NCI-H187 treated with DMSO at 0.1 percent for 48 hours (cell line): Measurements from ENCODE around the gene HOXB3.
A peak's percentile ranks its signal among the peaks of the same experiment; 100 is the strongest.

Experiments
- DNase-seq: peaks from one replicate; lab custom pipeline; 2025; lab: John Stamatoyannopoulos, UW

Gene HOXB3

DNA sequence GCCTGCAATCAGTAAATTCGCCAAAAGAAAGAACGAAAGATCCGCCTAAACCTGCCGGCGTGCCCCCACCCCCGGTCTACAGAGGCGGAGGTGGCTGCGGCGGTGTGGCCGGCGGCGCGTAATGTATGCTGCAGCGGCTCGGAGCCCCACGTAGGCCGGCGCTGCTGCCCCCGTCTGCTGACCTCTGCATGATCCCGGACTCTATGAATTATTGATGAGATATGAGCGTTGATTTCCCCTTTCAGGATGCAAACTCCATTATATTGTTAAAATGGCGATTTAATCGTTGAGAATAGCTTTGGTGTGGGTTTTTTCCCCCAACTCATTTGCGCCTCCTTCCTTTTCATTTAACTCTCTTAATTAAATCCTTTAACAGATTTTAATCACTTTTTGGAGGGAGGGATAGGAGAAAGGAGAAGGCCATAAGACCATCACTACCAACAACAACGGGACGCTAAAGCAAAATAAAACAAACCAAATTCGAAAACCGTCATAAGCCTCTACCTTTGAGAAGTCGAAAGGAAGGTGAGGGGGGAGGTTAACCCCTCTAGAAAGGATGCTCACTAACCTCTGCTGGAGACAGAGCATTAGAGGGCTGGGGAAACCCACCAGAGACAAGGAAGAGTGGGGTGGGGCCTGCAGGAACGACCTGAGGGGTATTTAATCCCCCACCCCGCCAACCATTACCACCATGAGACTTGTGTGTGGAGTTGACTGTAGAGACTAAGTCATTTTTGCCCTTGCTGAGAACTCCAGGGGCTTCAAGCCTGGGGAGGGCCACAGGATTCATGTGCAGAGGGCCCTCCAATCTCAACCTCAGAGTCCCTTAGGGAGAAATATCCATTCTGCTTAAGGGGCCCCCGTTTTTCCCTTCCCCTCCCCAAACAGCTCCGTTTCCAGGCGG is 3.4 kb downstream of the HOXB3 start:
- DNase-seq = no peak

DNA sequence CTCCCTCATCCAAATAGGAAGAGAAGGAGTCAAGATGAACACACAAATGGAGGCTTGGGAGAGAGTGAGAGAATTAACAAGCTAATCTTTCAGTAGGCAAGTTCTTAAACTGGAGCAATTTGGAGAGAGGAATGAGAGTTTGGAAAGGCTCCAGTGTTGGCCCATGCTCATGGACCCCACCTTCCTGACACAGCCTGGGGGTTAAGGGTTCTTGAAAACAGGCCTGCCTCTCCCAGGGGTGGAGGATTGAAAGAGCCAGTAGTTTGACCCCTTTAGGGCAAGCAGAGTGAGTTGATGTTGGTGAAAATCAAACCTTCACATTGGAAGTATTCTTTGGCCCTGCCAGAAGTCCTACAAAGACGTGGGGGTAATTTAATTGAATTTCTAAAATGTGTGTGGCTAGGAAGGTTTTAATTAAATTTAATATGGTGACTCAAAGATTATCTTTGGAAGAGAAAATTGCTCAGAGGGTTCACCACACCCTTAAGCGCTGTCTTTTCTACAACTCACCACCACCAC is 5.8 kb downstream of the HOXB3 start:
- DNase-seq = no peak

DNA sequence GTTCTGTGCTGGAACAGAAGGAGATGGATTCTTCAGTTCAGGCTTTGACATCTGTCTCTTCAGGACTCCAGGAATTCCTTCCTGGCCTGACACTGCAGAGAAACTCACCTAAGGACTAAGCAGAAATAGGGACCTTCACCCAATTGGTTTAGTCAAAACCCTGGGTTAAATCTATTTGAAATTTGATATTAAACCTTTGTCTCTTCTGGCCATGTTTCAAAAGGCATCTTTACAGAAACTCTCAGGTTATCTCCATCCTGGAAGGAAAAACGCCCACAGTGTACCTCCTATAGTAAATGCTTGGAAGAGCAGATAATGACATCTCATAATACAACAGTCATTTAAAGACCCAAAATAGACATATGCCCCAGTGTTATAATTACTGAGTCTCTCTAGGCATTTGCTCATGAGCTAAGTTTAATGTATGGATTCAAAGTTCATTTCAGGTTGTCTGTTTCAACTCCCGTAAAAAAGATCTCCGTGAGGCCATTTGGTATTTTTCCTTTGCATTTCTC is 6.3 kb downstream of the HOXB3 start:
- DNase-seq = no peak

DNA sequence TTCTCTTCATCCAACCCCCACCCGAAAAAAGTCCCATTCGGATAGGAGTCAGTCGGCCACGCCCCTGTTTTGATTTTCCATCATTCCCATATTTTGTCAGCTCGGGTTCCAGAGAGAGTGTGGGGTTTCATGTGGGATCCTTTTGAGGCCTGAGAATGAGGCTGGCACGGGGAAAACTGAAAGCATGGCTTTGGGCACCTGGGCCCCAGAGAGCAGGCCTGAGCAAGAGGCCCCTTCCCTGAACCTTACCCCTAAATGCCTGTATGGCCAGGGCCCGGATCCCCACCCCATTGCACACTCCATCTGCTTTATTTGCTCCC is 7.3 kb downstream of the HOXB3 start:
- no peak for DNase-seq

DNA sequence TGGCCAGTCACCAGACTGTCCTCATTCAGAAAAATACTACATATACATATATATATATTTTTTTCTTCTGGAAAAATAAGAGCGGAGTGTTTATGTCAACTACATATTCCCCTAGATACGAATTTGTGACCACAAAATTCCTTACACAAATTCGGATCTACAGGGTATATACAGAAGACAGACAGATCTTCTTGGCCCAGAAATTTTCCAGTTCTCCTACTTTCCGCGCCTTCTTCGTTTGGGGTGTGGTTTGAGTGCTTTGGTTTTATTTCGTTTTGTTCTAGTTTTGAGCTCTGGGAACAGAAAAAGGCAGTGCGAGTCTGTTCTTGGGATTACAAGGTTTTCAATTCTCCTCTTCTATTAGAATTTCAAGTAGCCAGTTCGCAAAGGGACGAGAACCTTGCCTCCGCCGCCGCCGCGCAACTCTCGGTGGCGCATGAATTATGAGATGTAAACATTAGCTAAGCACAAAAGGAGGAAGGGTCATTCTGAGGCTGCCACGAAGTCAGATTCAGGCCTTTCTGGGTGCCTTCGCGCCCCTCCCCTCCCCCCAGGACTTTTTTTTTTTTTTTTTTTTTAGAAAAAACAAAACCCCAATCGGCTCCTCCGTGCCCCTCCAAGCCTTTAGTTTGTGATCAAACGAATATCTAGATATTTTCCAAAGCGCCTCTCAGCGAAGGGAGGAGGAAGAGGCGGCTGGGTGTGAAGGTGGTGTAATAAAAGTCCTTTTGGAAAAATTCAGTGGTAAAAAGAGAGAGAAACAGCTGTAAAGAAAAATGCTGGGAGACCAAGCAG is 10.1 kb downstream of the HOXB3 start:
- DNase-seq = no peak

DNA sequence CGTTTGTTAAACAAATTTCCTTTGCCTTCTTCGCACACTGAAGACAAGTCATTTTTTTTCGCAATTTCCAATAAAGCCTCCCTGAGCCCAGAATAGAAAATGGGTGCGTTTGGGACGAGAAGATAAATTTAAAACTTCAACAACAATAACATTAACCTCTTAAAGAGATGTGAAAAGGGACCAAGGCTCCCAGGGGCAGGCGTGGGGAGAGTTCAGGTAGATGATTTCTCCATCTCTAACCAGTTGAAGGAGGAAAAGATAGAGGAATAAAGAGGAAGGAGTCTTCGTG is 10.6 kb downstream of the HOXB3 start:
- DNase-seq = no peak

DNA sequence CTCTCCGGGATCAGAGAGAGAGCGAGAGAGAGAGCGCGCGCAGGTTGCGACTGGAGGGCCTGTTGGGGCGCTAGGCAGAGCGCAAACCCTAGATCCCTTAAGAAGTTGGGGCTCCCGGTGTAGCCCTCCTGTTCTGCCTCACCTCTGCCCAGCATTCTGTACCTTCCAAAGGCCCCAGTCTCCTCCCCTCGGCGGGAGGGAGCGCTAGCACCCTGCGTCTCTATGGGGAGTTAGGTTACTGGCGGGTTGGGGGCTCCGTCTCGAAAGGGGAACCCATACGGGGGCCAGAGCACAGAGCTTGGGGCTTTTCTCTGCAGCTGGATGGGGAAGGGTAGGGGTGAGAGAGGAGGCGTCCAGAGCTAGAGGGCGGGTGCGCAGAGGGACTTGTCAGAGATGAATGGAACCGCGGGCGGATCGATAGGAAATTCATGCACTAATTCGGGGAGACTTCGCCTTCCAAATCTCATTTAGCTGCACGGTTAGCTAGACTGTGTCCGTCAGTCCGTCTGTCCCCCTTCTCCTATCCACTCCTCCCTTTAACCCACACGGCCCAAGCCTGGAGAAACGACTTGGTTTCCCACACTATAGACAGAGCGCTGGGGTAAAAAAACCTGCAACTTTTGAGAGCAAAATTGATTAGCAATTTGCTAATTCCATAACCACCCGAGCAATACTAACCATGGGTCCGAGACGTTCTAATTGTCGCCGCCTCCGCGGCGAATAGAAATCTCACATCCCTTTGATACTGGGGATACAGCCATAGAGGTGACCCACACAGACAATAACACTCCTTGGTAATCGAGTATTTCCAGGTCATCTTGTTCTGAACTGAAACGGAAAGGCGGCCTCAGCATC is 11.2 kb downstream of the HOXB3 start:
- DNase-seq = no peak

DNA sequence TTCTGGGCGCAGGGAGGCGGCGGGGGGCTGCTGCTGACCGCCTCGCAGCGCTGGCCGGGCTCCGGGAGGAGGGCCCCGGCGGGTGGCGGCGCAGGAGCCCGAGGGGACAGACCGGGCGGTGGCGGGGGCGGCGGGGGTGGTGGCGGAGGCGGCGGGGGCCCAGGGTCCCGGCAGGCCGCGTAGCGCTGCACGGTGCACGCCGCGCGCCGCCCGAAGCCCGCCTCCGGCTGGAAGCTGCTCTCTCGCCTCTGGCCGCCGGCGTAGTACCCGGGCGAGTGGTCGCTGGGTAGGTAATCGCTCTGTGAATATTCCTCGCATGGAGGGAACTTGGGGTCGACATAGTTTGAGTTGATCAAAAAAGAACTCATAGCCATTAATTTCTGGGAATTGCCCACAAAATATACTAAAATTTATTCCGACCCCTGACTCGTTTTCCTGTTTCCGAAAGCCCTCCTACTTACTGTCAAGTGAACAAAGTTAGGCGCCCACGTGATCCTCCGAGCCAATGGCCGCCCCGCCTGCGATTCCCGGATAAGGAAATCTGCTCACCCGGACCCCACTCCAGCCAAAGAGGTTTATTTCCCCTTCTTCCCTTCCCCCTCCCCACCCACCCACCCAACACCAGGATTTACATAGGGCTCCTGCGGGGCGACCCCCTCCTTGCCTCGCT is 12.0 kb downstream of the HOXB3 start, which contains the start of gene HOXB4:
TSS of gene HOXB4 (minus strand) at position 405 of the 670 bp plus-strand sequence. CDS start at position 374, 31 bp downstream.
- no peak for DNase-seq

DNA sequence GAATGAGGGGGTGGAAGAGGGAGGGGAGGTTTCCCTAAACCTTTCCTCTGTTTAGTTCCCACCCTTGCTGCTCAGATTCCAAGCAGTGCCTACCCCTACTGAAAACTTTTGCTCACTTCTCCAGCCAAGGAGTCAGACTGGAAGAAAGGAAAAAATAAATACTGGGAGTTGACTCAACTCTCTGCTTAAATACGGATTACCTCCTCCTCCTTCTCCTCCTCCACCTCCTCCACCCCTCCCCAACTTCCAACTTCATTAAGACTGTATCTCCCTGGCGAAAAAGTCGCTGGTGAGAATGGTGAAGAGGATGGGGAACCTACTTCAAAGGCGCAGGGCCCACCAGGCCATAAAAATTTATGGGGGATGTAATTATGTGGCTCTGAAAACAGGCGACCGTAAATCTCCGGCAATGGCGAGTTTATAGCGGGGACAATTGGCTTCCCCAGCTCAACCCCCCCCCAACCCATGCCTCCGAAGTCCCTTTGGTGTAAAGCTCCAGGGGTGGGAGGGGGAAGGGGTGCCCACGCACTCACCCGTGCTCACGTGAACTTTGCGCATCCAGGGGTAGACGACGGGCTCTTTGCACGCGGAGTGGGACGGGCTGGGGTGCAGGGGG is 12.6 kb downstream of the HOXB3 start:
- DNase-seq = no peak

DNA sequence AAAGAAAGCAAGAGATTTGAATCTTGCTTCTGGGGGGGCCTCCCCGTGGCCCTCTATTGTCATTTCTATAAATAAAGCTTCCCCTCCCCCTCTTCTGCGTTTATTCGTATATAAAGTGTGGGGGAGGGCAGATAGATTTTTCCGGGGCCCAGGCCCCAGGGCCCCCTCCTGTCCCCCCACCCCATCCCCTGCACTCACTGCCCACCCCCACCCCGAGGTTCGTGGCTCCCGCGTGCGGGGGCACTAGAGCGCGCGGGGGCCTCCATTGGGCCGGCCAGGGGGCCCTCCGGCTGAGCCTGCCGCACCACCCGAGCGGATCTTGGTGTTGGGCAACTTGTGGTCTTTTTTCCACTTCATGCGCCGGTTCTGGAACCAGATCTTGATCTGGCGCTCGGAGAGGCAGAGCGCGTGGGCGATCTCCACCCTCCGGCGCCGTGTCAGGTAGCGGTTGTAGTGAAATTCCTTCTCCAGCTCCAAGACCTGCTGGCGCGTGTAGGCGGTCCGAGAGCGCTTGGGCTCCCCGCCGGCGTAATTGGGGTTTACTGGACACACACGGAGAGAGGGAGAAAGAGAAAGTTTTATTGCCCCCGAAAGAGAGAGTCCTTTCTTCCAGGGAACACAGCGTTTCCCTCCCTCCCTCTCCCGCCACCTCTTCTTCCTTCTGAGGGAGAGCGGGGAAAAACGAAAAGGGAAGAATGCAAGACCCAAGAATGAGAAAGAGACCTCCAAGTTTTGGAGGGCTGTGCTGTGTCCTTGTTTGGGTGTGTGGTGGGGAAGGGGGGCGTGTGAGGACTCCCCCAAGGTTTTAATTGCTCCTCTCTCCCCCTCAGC is 13.3 kb downstream of the HOXB3 start:
- no peak for DNase-seq

DNA sequence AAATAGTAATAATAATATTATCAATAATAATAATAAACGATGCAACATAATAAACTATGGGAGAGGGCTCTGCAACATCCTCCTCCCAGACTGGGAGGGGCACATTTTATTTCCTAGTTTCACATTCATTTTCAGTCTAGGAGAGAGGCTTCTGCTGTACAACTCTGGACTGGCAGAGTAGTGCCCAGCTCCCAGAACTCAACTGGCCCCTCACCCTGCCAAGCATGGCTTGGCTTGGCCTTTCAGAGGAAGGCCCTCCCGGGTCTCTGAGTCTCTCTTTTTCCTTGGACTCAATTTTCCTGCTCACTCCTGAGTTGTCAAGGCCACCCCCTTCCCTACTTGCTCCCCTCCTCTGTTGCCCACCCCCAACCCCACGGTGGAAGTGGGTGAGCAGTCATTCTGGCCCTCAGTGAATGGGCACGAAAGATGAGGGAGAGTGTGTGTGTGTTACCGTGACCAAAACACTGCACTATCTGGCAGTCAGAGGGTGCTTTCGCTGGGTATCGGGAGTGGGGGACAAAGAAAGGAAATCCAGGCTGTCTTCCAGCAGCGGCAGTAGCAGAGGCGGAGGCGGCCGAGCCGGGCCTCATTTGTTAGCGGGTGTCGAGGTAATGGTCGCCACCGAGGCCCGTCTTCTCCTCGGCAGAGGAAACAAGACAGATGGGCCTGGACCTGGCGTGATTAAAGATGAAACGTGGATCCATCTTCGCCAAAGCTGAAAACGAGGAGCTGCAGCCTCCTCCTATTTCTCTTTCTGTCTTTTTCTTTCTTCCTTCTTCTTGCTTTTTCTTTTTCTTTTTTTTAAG is 14.2 kb downstream of the HOXB3 start:
- DNase-seq = no peak

DNA sequence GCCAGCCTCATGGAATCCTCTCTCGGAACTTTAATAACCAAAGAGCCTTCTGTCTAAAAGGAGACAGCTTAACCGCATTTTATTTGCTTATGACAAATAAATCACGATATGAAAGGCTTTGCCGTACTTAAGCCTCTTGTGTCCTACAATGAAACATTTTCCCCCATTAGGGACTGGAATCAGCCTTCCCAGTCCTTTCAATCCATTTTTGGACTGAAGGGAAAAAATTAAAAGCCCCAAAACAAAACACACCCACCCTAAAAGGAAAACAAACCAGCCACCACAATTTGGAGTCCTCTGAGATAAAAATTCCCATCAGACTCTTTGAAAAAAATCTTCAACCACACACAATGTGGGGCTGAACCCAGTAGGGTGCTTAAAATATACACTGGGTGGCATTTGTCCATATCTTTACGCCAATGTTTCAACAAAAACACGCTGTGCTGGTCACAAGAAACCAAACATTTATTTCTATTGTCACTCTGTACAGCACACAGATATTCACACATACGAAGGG is 14.9 kb downstream of the HOXB3 start:
- DNase-seq = peak; percentile 95

DNA sequence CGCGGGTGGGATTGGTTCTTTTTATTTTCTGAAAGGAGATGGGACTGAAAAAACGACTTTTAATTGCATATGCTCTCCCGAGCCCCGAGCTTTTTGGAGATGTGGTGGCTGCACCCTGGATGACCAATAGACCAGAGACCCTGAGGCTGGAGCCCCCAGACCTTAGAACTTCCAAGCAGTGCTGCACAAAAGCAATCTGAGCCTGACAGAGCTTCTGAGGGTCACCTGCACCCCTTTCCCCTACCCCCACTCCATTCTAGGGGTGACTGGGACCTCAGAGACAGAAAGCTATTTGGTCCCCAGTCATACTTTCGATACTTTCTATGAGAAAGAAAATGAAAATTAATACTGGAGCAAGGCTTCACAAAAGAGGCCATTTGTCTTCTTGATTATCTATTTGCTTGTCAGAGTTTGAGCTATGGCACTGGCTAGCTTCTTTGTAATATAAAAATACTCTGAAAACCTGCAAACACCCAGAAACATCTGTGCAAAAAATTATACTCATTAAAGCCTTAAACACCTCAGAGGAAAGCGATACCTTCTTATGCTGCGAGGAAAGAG is 15.5 kb downstream of the HOXB3 start:
- no peak for DNase-seq

DNA sequence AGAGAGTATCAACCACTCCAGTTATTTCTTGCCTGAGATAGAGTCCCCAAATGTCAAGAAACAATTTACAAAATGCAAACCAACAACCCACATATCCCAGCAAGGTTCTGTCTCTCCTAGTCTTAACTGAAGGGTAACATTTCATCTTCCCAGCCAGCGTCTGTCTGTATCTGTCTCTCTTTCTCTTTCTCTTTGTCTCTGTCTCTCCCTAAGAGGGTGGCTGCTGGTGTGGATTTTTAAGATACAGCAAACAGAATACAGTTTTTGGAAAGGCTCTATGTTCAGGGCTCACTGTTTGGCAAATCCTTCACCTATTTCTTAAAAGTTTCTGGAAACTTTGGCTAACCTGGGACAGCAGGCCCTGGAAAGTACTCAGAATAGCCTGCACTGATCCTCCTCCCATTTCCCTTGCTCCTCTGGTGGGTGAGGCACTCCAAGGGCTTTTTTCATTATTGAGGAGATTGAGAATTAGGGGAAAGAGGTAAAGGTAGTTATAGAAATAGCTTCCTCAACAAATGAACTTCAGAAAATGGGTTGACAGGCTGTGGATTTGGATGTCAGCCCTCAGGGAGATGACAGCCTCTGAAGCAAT is 18.1 kb downstream of the HOXB3 start:
- DNase-seq = no peak

DNA sequence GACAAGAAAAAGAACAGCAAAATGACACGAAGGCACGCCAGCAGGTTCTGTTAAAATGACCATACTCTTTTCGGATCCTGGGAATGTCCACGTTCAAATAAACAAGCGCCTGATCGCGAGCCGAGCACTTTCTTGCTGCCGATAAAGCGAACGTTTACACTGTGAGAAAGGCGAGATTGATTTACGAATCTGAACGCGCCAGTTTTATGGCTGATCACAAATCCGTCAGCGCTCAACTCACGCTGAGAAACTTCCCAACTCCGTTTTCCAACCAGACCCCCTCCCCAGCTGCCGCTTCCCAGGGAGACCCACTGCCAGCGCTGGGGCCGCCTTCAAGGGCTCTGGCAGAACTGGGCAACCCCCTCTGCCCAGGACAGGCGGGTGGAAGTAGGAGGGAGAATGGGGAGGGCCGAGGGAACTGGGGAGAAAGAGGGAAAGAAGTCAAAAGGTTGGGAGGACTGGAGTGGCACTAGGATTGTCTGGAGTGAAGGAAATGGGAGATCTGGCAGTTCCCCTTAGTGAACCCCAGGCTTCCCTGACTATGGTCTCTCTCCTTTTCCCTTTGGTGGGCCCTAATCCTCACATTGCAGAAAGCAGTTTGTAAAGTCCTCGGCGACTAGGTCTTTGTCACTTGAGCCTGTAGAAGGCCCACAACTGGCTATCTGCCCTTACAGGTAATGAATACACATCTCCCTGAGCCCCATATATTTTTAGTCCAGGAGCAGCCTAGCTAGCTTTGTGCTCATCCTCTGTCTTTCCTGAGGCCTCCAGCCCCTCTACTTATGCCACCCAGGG is 18.8 kb downstream of the HOXB3 start:
- DNase-seq = no peak

DNA sequence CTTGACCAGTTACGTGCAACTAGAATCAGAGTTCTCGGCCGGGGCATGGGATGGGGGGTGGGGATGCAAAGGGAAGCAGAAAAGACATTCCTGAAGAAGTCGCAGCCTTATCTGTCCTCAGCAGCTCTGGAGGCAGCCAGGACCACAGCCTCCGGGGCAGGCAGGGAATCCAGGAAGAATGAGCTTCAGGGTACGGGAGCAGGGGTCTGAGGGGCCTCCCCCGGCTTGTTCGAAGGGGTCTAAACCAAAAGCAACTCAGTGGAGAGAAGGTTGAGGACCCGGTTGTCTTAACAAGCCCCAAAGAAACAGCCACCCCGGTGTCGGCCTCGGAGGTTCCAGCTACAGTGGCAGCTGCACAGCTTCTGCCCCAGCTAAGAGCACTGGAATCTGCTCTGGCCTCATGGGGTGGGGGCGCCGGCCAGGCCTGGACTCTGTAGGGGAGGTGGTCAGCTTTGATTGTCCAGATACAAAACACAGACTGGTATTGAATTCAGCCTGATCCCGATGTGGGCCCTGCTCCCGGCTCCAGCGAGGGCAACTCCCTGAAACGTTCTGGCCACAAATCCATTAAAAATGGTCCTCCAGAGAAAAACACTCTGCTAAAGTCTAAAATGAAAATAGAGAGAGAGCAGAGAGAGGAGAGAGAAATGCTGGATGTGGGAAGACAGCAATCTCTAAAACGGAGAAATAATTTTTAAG is 19.6 kb downstream of the HOXB3 start:
- no peak for DNase-seq
